IMR-90 (cell line): ENCODE data around the gene SCFD2.

ENCODE experiments used
- MAFK ChIP-seq: IDR thresholded peaks from 2 replicates; pipeline ENCODE4 v1.6.1; 2012; ENCODE audit warnings: low read depth, low read length, improper control_type of control experiment
- MAZ ChIP-seq: IDR thresholded peaks from 2 replicates; pipeline ENCODE4 v1.6.1; 2012; ENCODE audit warnings: low read depth, mild to moderate bottlenecking, low read length, improper control_type of control experiment, moderate library complexity, borderline replicate concordance
- POLR2A ChIP-seq: IDR thresholded peaks from 2 replicates; pipeline ENCODE4 v1.6.1; 2012; ENCODE audit warnings: mild to moderate bottlenecking, low read depth, low read length
- RAD21 ChIP-seq: IDR thresholded peaks from 2 replicates; pipeline ENCODE4 v1.6.1; 2012; ENCODE audit warnings: low read length, improper control_type of control experiment
- RFX5 ChIP-seq: IDR thresholded peaks from 2 replicates; pipeline ENCODE4 v1.8.0; 2012; ENCODE audit warnings: low read depth, mild to moderate bottlenecking, low read length, moderate library complexity
- SMC3 ChIP-seq: fragments of 150-350 bp; IDR thresholded peaks from 2 replicates; pipeline ENCODE4 v1.6.1; 2016; ENCODE audit warnings: low read depth, mild to moderate bottlenecking, antibody characterized with exemption, low read length, moderate library complexity
- TF ChIP-seq, protein P1 (sequence below): conservative IDR thresholded peaks from 2 replicates; pipeline ENCODE4 v1.5.1; 2012; ENCODE audit warnings: mild to moderate bottlenecking, low read depth, low read length, improper control_type of control experiment
- TF ChIP-seq, protein P2 (sequence below): fragments of 150-350 bp; IDR thresholded peaks from 2 replicates; pipeline ENCODE4 v1.6.1; 2017; ENCODE audit warnings: mild to moderate bottlenecking, antibody characterized with exemption, low read length, low read depth

DNA sequence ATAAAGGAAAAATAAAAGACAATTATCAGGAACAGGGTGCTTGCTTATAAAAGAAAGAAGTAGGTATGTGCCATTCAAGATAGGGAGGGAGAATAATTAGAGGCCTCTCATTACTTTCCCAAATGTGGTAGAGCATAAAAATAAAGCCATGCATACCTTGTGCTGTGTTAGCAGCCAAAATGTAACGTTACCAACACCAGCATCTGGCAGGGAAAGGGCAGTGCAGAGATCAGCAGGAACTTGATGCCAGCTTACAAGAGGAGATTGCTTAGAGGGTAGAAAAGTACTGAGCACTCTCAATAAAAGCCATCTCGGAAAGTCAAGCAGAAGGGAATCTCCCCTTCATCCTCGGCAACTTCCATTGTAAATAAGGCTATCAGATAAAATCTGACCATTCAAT is 308.2 kb downstream of the SCFD2 start:
- TF ChIP-seq SMC3 (no peak), POLR2A (no peak), RFX5 (no peak), MAZ (no peak), RAD21 (no peak), MAFK (no peak)
- TF ChIP-seq, protein P1, sequence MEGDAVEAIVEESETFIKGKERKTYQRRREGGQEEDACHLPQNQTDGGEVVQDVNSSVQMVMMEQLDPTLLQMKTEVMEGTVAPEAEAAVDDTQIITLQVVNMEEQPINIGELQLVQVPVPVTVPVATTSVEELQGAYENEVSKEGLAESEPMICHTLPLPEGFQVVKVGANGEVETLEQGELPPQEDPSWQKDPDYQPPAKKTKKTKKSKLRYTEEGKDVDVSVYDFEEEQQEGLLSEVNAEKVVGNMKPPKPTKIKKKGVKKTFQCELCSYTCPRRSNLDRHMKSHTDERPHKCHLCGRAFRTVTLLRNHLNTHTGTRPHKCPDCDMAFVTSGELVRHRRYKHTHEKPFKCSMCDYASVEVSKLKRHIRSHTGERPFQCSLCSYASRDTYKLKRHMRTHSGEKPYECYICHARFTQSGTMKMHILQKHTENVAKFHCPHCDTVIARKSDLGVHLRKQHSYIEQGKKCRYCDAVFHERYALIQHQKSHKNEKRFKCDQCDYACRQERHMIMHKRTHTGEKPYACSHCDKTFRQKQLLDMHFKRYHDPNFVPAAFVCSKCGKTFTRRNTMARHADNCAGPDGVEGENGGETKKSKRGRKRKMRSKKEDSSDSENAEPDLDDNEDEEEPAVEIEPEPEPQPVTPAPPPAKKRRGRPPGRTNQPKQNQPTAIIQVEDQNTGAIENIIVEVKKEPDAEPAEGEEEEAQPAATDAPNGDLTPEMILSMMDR, result no peak
- TF ChIP-seq, protein P2, sequence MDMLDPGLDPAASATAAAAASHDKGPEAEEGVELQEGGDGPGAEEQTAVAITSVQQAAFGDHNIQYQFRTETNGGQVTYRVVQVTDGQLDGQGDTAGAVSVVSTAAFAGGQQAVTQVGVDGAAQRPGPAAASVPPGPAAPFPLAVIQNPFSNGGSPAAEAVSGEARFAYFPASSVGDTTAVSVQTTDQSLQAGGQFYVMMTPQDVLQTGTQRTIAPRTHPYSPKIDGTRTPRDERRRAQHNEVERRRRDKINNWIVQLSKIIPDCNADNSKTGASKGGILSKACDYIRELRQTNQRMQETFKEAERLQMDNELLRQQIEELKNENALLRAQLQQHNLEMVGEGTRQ, result no peak
